WTC11 (cell line): ENCODE measurements around the gene DENND2C. TPM values are rescaled to one million over a fixed set of nuclear protein-coding genes. Genes with fewer than 3 reads are reported as not detected.

Experiments used
- ATAC-seq: fragments of 200-7000 bp; cut with Tn5 transposase; 2 replicates; pipeline ENCODE4 v1.10.0; 2021; ENCODE audit warnings: mild to moderate bottlenecking, moderate library complexity
- CTCF ChIA-PET: fragments of 300-600 bp; sonication (Branson Sonifier 250); formaldehyde crosslinking; loops from one replicate; lab custom pipeline; 2021; ENCODE audit warnings: antibody characterized with exemption; lab: Charles Lee
- POLR2A ChIA-PET: fragments of 350-600 bp; sonication (Branson Sonifier 250); formaldehyde crosslinking; loops from one replicate; lab custom pipeline; 2021; ENCODE audit warnings: antibody characterized with exemption; lab: Charles Lee
- DNase-seq: peaks from one replicate; pipeline ENCODE4 v3.0.0; 2021; ENCODE audit warnings: low spot score
- H3K27ac Mint-ChIP-seq: 2 replicates; pipeline ENCODE4 v1.8.0; 2021; ENCODE audit warnings: mixed read lengths
- H3K27me3 Mint-ChIP-seq: 2 replicates; pipeline ENCODE4 v1.8.0; 2021; ENCODE audit warnings: low read depth, mild to moderate bottlenecking, moderate library complexity, mixed read lengths
- H3K36me3 Mint-ChIP-seq: 2 replicates; pipeline ENCODE4 v1.8.0; 2021; ENCODE audit warnings: mixed read lengths
- H3K4me1 Mint-ChIP-seq: 2 replicates; pipeline ENCODE4 v1.8.0; 2022; ENCODE audit warnings: mixed read lengths
- H3K4me3 Mint-ChIP-seq: 2 replicates; pipeline ENCODE4 v1.8.0; 2021; ENCODE audit warnings: mild to moderate bottlenecking, moderate library complexity, mixed read lengths
- H3K9me3 Mint-ChIP-seq: 2 replicates; pipeline ENCODE4 v1.8.0; 2021; ENCODE audit warnings: mixed read lengths
- AFF4 ChIP-seq: sonication (generic); formaldehyde crosslinking; IDR thresholded peaks from 2 replicates; pipeline ENCODE4 v1.8.1; 2023; ENCODE audit warnings: mild to moderate bottlenecking, missing genetic modification reagents, borderline replicate concordance
- CREM ChIP-seq: sonication (generic); formaldehyde crosslinking; IDR thresholded peaks from 2 replicates; pipeline ENCODE4 v1.8.1; 2022; ENCODE audit warnings: mild to moderate bottlenecking, missing genetic modification reagents, moderate library complexity
- E2F5 ChIP-seq: sonication (generic); formaldehyde crosslinking; IDR thresholded peaks from 2 replicates; pipeline ENCODE4 v1.8.1; 2022; ENCODE audit warnings: mild to moderate bottlenecking, moderate library complexity, missing genetic modification reagents
- ERG ChIP-seq: fragments of 250-450 bp; sonication (Bioruptor Pico); IDR thresholded peaks from 2 replicates; pipeline ENCODE4 v1.8.0; 2021; ENCODE audit warnings: mild to moderate bottlenecking
- ETV6 ChIP-seq: sonication (generic); formaldehyde crosslinking; IDR thresholded peaks from 2 replicates; pipeline ENCODE4 v1.8.1; 2022; ENCODE audit warnings: mild to moderate bottlenecking, missing genetic modification reagents
- FOXK1 ChIP-seq: sonication (generic); formaldehyde crosslinking; IDR thresholded peaks from 2 replicates; pipeline ENCODE4 v1.8.0; 2022; ENCODE audit warnings: mild to moderate bottlenecking, moderate library complexity, missing genetic modification reagents
- FOXP4 ChIP-seq: sonication (generic); formaldehyde crosslinking; IDR thresholded peaks from 2 replicates; pipeline ENCODE4 v1.8.0; 2022; ENCODE audit warnings: mild to moderate bottlenecking, missing genetic modification reagents
- GABPB1 ChIP-seq: sonication (generic); formaldehyde crosslinking; IDR thresholded peaks from 2 replicates; pipeline ENCODE4 v1.8.1; 2023; ENCODE audit warnings: mild to moderate bottlenecking, missing genetic modification reagents
- GRHL2 ChIP-seq: fragments of 250-450 bp; sonication (Bioruptor Pico); IDR thresholded peaks from 2 replicates; pipeline ENCODE4 v1.8.0; 2022; ENCODE audit warnings: mild to moderate bottlenecking, moderate library complexity; ENCODE audit not compliant: insufficient replicate concordance, severe bottlenecking
- IRF2 ChIP-seq: sonication (generic); formaldehyde crosslinking; IDR thresholded peaks from 2 replicates; pipeline ENCODE4 v1.8.0; 2022; ENCODE audit warnings: low read depth, missing genetic modification reagents, borderline replicate concordance
- MLX ChIP-seq: sonication (generic); formaldehyde crosslinking; IDR thresholded peaks from 2 replicates; pipeline ENCODE4 v1.8.1; 2023; ENCODE audit warnings: mild to moderate bottlenecking, missing genetic modification reagents, moderate library complexity
- NFE2L1 ChIP-seq: sonication (generic); formaldehyde crosslinking; IDR thresholded peaks from 2 replicates; pipeline ENCODE4 v1.8.1; 2023; ENCODE audit warnings: missing genetic modification reagents
- NR1H2 ChIP-seq: sonication (generic); formaldehyde crosslinking; IDR thresholded peaks from 2 replicates; pipeline ENCODE4 v1.9.0; 2021; ENCODE audit warnings: mild to moderate bottlenecking, moderate library complexity, missing genetic modification reagents
- NR3C1 ChIP-seq: sonication (generic); formaldehyde crosslinking; conservative IDR thresholded peaks from 2 replicates; pipeline ENCODE4 v1.8.1; 2023; ENCODE audit warnings: low read depth, mild to moderate bottlenecking, missing genetic modification reagents
- SMAD4 ChIP-seq: sonication (generic); formaldehyde crosslinking; IDR thresholded peaks from 2 replicates; pipeline ENCODE4 v1.8.0; 2022; ENCODE audit warnings: mild to moderate bottlenecking, missing genetic modification reagents
- SP1 ChIP-seq: sonication (generic); formaldehyde crosslinking; conservative IDR thresholded peaks from 2 replicates; pipeline ENCODE4 v1.8.1; 2022; ENCODE audit warnings: missing genetic modification reagents
- TEAD1 ChIP-seq: sonication (generic); formaldehyde crosslinking; IDR thresholded peaks from 2 replicates; pipeline ENCODE4 v1.8.0; 2022; ENCODE audit warnings: mild to moderate bottlenecking, missing genetic modification reagents
- ZBTB21 ChIP-seq: sonication (generic); formaldehyde crosslinking; IDR thresholded peaks from 2 replicates; pipeline ENCODE4 v1.8.1; 2023; ENCODE audit warnings: mild to moderate bottlenecking, missing genetic modification reagents, borderline replicate concordance
- ZNF281 ChIP-seq: sonication (generic); formaldehyde crosslinking; IDR thresholded peaks from 2 replicates; pipeline ENCODE4 v1.8.0; 2023; ENCODE audit warnings: mild to moderate bottlenecking, missing genetic modification reagents
- total RNA-seq: library from RNA; stranded (reverse); gene quantifications from 3 replicates; pipeline ENCODE4 v1.2.3, GENCODE V29; 2021

Gene DENND2C
- total RNA-seq, 1 experiment from 2014 or later = 2.9 TPM

GRCh38 chr1:114581335-114582287 lies 88.2 kb downstream of the DENND2C start, which contains the start of gene BCAS2:
Gene BCAS2 (minus strand): TSS chr1:114581615. CDS start chr1:114581591, 24 bp downstream.
- TF ChIP-seq AFF4 (CRISPR knock-in tag) (no peak), ETV6 (CRISPR knock-in tag) (peak; percentile 66), FOXK1 (CRISPR knock-in tag) (peak; percentile 85), GRHL2 (CRISPR knock-in tag) (no peak), FOXP4 (CRISPR knock-in tag) (0 out of 2 replicates have a peak, but pooled peaks have one; percentile 12), NFE2L1 (CRISPR knock-in tag) (0 out of 2 replicates have a peak, but pooled peaks have one; percentile 17), SP1 (CRISPR knock-in tag) (peak; percentile 60; the same call in 1 of the 2 replicates), ZNF281 (CRISPR knock-in tag) (0 out of 2 replicates have a peak, but pooled peaks have one; percentile 13), GABPB1 (CRISPR knock-in tag) (peak; percentile 91), CREM (CRISPR knock-in tag) (peak; percentile 97)
- H3K4me1 Mint-ChIP-seq = peaks cover 9% of the 10 kb centered on the region
- ATAC-seq (peak; percentile 97), DNase-seq (peak; percentile 87)
- H3K27ac Mint-ChIP-seq = peak within 1 kb of the TSS; percentile 96
- ChIA-PET CTCF (interaction anchor here (0.7 to 1.0 kb wide), 2 partner anchors 88 to 235 kb away, joined by 3 to 5 read pairs; partner anchors contain the start of gene DENND2C), POLR2A (no interaction called here)
- peaks cover 3% of the 10 kb centered on the region; the same call in 1 of the 2 replicates for H3K9me3 Mint-ChIP-seq
- H3K4me3 Mint-ChIP-seq = peak within 1 kb of the TSS; percentile 93
- peaks cover 17% of the 10 kb centered on the region for H3K27me3 Mint-ChIP-seq
- H3K36me3 Mint-ChIP-seq = peaks cover 22% of the 10 kb centered on the region

GRCh38 chr1:114574365-114574764 lies 95.5 kb downstream of the DENND2C start:
- no peaks in the 10 kb centered on the region for H3K27me3 Mint-ChIP-seq
- no peaks in the 10 kb centered on the region for H3K9me3 Mint-ChIP-seq
- no peak overlapping the region for H3K4me3 Mint-ChIP-seq
- no peak for ATAC-seq
- no peaks in the 10 kb centered on the region for H3K4me1 Mint-ChIP-seq
- ChIA-PET POLR2A (interaction anchor here (0.6 kb wide), 1 partner anchor 36 kb away, joined by 3 read pairs; no protein-coding TSS in a partner anchor), CTCF (no interaction called here)
- peaks cover 62% of the 10 kb centered on the region for H3K36me3 Mint-ChIP-seq
- no peak overlapping the region for H3K27ac Mint-ChIP-seq
- no peak for DNase-seq
- no peak for TF ChIP-seq GRHL2 (CRISPR knock-in tag)
- no peak for TF ChIP-seq ZBTB21 (CRISPR knock-in tag)
- TF ChIP-seq TEAD1 (CRISPR knock-in tag) = no peak
- no peak for TF ChIP-seq E2F5
- no peak for TF ChIP-seq SMAD4 (CRISPR knock-in tag)
- no peak for TF ChIP-seq NR3C1 (CRISPR knock-in tag)
- no peak for TF ChIP-seq IRF2
- no peak for TF ChIP-seq MLX (CRISPR knock-in tag)
- no peak for TF ChIP-seq NR1H2 (CRISPR knock-in tag)
- TF ChIP-seq ERG = no peak
